ENCODE data around the gene MCF2.
A peak's percentile ranks its signal among the peaks of the same experiment; 100 is the strongest.

MCF2 gene

GRCh38 chrX:139708067-139708466 lies at the start of gene MCF2:
Gene MCF2, minus strand, starts transcription at chrX:139708167. Its CDS starts 56,423 bp downstream, at chrX:139651744.
- Histone ChIP-seq H3K4me3 (ENCODE audit: low read depth, low read length) (no peak within 1 kb of the TSS), H3K9me3 (ENCODE audit: control insufficient read depth, insufficient read depth, low read length) (no peaks in the 10 kb centered on the region), H3K36me3 (ENCODE audit: control insufficient read depth, insufficient read depth, low read length) (no peaks in the 10 kb centered on the region), H3K27me3 (ENCODE audit: control insufficient read depth, insufficient read depth, low read length) (no peaks in the 10 kb centered on the region), H3K4me1 (ENCODE audit: control insufficient read depth, insufficient read depth, low read length) (no peaks in the 10 kb centered on the region), H3K9ac (ENCODE audit: low read depth, low read length) (no peak within 1 kb of the TSS)

GRCh38 chrX:139751053-139751452 lies 43.1 kb upstream of the MCF2 start:
- Histone ChIP-seq H3K9ac (ENCODE audit: low read depth, low read length) (no peak overlapping the region), H3K4me1 (ENCODE audit: control insufficient read depth, insufficient read depth, low read length) (no peaks in the 10 kb centered on the region), H3K27me3 (ENCODE audit: control insufficient read depth, insufficient read depth, low read length) (no peaks in the 10 kb centered on the region), H3K36me3 (ENCODE audit: control insufficient read depth, insufficient read depth, low read length) (no peaks in the 10 kb centered on the region), H3K9me3 (ENCODE audit: control insufficient read depth, insufficient read depth, low read length) (no peaks in the 10 kb centered on the region), H3K4me3 (ENCODE audit: low read depth, low read length) (no peak overlapping the region)

GRCh38 chrX:139750390-139750789 lies 42.4 kb upstream of the MCF2 start:
- no peaks in the 10 kb centered on the region for H3K27me3 ChIP-seq (ENCODE audit: control insufficient read depth, insufficient read depth, low read length)
- no peak overlapping the region for H3K4me3 ChIP-seq (ENCODE audit: low read depth, low read length)
- no peak overlapping the region for H3K9ac ChIP-seq (ENCODE audit: low read depth, low read length)
- H3K4me1 ChIP-seq (ENCODE audit: control insufficient read depth, insufficient read depth, low read length) = no peaks in the 10 kb centered on the region
- H3K9me3 ChIP-seq (ENCODE audit: control insufficient read depth, insufficient read depth, low read length) = no peaks in the 10 kb centered on the region
- H3K36me3 ChIP-seq (ENCODE audit: control insufficient read depth, insufficient read depth, low read length) = no peaks in the 10 kb centered on the region

- Histone ChIP-seq H3K27me3 (ENCODE audit: control insufficient read depth, insufficient read depth, low read length) (no peaks in the 10 kb centered on the region), H3K36me3 (ENCODE audit: control insufficient read depth, insufficient read depth, low read length) (no peaks in the 10 kb centered on the region), H3K9me3 (ENCODE audit: control insufficient read depth, insufficient read depth, low read length) (no peaks in the 10 kb centered on the region), H3K9ac (ENCODE audit: low read depth, low read length) (no peak overlapping the region), H3K4me1 (ENCODE audit: control insufficient read depth, insufficient read depth, low read length) (no peaks in the 10 kb centered on the region), H3K4me3 (ENCODE audit: low read depth, low read length) (no peak overlapping the region)
These were observed 31.2 kb upstream of the MCF2 start for GRCh38 chrX:139739138-139739537.

GRCh38 chrX:139738581-139738980 lies 30.6 kb upstream of the MCF2 start:
- no peaks in the 10 kb centered on the region for H3K9me3 ChIP-seq (ENCODE audit: control insufficient read depth, insufficient read depth, low read length)
- H3K4me3 ChIP-seq (ENCODE audit: low read depth, low read length) = no peak overlapping the region
- H3K27me3 ChIP-seq (ENCODE audit: control insufficient read depth, insufficient read depth, low read length) = no peaks in the 10 kb centered on the region
- no peaks in the 10 kb centered on the region for H3K4me1 ChIP-seq (ENCODE audit: control insufficient read depth, insufficient read depth, low read length)
- H3K36me3 ChIP-seq (ENCODE audit: control insufficient read depth, insufficient read depth, low read length) = no peaks in the 10 kb centered on the region
- no peak overlapping the region for H3K9ac ChIP-seq (ENCODE audit: low read depth, low read length)

GRCh38 chrX:139736151-139736550 lies 28.2 kb upstream of the MCF2 start:
- Histone ChIP-seq H3K4me1 (ENCODE audit: control insufficient read depth, insufficient read depth, low read length) (no peaks in the 10 kb centered on the region), H3K36me3 (ENCODE audit: control insufficient read depth, insufficient read depth, low read length) (no peaks in the 10 kb centered on the region), H3K27me3 (ENCODE audit: control insufficient read depth, insufficient read depth, low read length) (no peaks in the 10 kb centered on the region)

GRCh38 chrX:139734996-139735395 lies 27.0 kb upstream of the MCF2 start:
- Histone ChIP-seq H3K9ac (ENCODE audit: low read depth, low read length) (no peak overlapping the region), H3K9me3 (ENCODE audit: control insufficient read depth, insufficient read depth, low read length) (no peaks in the 10 kb centered on the region), H3K36me3 (ENCODE audit: control insufficient read depth, insufficient read depth, low read length) (no peaks in the 10 kb centered on the region), H3K4me1 (ENCODE audit: control insufficient read depth, insufficient read depth, low read length) (no peaks in the 10 kb centered on the region), H3K4me3 (ENCODE audit: low read depth, low read length) (no peak overlapping the region), H3K27me3 (ENCODE audit: control insufficient read depth, insufficient read depth, low read length) (no peaks in the 10 kb centered on the region)

More at GRCh38 chrX:139736151-139736550, 28.2 kb upstream of the MCF2 start:
- H3K9ac ChIP-seq (ENCODE audit: low read depth, low read length) = no peak overlapping the region
- H3K4me3 ChIP-seq (ENCODE audit: low read depth, low read length) = no peak overlapping the region
- H3K9me3 ChIP-seq (ENCODE audit: control insufficient read depth, insufficient read depth, low read length) = no peaks in the 10 kb centered on the region

- no peaks in the 10 kb centered on the region for H3K27me3 ChIP-seq (ENCODE audit: control insufficient read depth, insufficient read depth, low read length)
- no peak overlapping the region for H3K4me3 ChIP-seq (ENCODE audit: low read depth, low read length)
- no peaks in the 10 kb centered on the region for H3K9me3 ChIP-seq (ENCODE audit: control insufficient read depth, insufficient read depth, low read length)
- no peaks in the 10 kb centered on the region for H3K4me1 ChIP-seq (ENCODE audit: control insufficient read depth, insufficient read depth, low read length)
- no peak overlapping the region for H3K9ac ChIP-seq (ENCODE audit: low read depth, low read length)
- H3K36me3 ChIP-seq (ENCODE audit: control insufficient read depth, insufficient read depth, low read length) = no peaks in the 10 kb centered on the region
These were observed 17.8 kb upstream of the MCF2 start for GRCh38 chrX:139725720-139726119.

- Histone ChIP-seq H3K4me3 (ENCODE audit: low read depth, low read length) (no peak overlapping the region), H3K9ac (ENCODE audit: low read depth, low read length) (no peak overlapping the region), H3K9me3 (ENCODE audit: control insufficient read depth, insufficient read depth, low read length) (no peaks in the 10 kb centered on the region), H3K36me3 (ENCODE audit: control insufficient read depth, insufficient read depth, low read length) (no peaks in the 10 kb centered on the region), H3K27me3 (ENCODE audit: control insufficient read depth, insufficient read depth, low read length) (no peaks in the 10 kb centered on the region), H3K4me1 (ENCODE audit: control insufficient read depth, insufficient read depth, low read length) (peaks cover 5% of the 10 kb centered on the region)
These were observed 16.7 kb upstream of the MCF2 start for GRCh38 chrX:139724626-139725025.

- Histone ChIP-seq H3K27me3 (ENCODE audit: control insufficient read depth, insufficient read depth, low read length) (no peaks in the 10 kb centered on the region), H3K36me3 (ENCODE audit: control insufficient read depth, insufficient read depth, low read length) (no peaks in the 10 kb centered on the region), H3K4me3 (ENCODE audit: low read depth, low read length) (no peak overlapping the region), H3K4me1 (ENCODE audit: control insufficient read depth, insufficient read depth, low read length) (peaks cover 5% of the 10 kb centered on the region), H3K9ac (ENCODE audit: low read depth, low read length) (no peak overlapping the region), H3K9me3 (ENCODE audit: control insufficient read depth, insufficient read depth, low read length) (no peaks in the 10 kb centered on the region)
These were observed 13.0 kb upstream of the MCF2 start for GRCh38 chrX:139720979-139721378.

- Histone ChIP-seq H3K4me3 (ENCODE audit: low read depth, low read length) (no peak overlapping the region), H3K27me3 (ENCODE audit: control insufficient read depth, insufficient read depth, low read length) (no peaks in the 10 kb centered on the region), H3K4me1 (ENCODE audit: control insufficient read depth, insufficient read depth, low read length) (peaks cover 5% of the 10 kb centered on the region), H3K36me3 (ENCODE audit: control insufficient read depth, insufficient read depth, low read length) (no peaks in the 10 kb centered on the region), H3K9me3 (ENCODE audit: control insufficient read depth, insufficient read depth, low read length) (no peaks in the 10 kb centered on the region), H3K9ac (ENCODE audit: low read depth, low read length) (no peak overlapping the region)
These were observed 12.2 kb upstream of the MCF2 start for GRCh38 chrX:139720136-139720535.

GRCh38 chrX:139702658-139703057 lies 5.3 kb downstream of the MCF2 start:
- H3K36me3 ChIP-seq (ENCODE audit: control insufficient read depth, insufficient read depth, low read length) = no peaks in the 10 kb centered on the region
- H3K9ac ChIP-seq (ENCODE audit: low read depth, low read length) = no peak overlapping the region
- no peak overlapping the region for H3K4me3 ChIP-seq (ENCODE audit: low read depth, low read length)
- H3K4me1 ChIP-seq (ENCODE audit: control insufficient read depth, insufficient read depth, low read length) = no peaks in the 10 kb centered on the region
- H3K9me3 ChIP-seq (ENCODE audit: control insufficient read depth, insufficient read depth, low read length) = no peaks in the 10 kb centered on the region
- H3K27me3 ChIP-seq (ENCODE audit: control insufficient read depth, insufficient read depth, low read length) = no peaks in the 10 kb centered on the region

- no peak overlapping the region for H3K9ac ChIP-seq (ENCODE audit: low read depth, low read length)
- peaks cover 31% of the 10 kb centered on the region for H3K27me3 ChIP-seq (ENCODE audit: control insufficient read depth, insufficient read depth, low read length)
- no peaks in the 10 kb centered on the region for H3K4me1 ChIP-seq (ENCODE audit: control insufficient read depth, insufficient read depth, low read length)
- H3K4me3 ChIP-seq (ENCODE audit: low read depth, low read length) = peak overlapping the region; percentile 45
- H3K36me3 ChIP-seq (ENCODE audit: control insufficient read depth, insufficient read depth, low read length) = no peaks in the 10 kb centered on the region
- H3K9me3 ChIP-seq (ENCODE audit: control insufficient read depth, insufficient read depth, low read length) = no peaks in the 10 kb centered on the region
These were observed 15.1 kb downstream of the MCF2 start for GRCh38 chrX:139692908-139693307.

All from iPS-15b (cell line).